H54 (cell line): ENCODE measurements around the gene RRP36.
"Not testable (repeated sequence)": the region's sequence is repeated elsewhere in the genome, so short reads cannot be mapped to it uniquely, and the experiment has no call there.

Experiments
- DNase-seq: peaks from one replicate; pipeline ENCODE4 v3.0.0; 2011; ENCODE audit warnings: low spot score, mixed read lengths; ENCODE audit not compliant: insufficient read length
- FAIRE-seq: peaks from 3 replicates; lab custom pipeline; 2011; peaks lifted over from hg19 to GRCh38; lab: Jason Lieb, UNC
- POLR2A ChIP-seq: IDR thresholded peaks from 2 replicates; pipeline ENCODE4 v1.6.1; 2011; ENCODE audit warnings: low read depth, mild to moderate bottlenecking, low read length

Gene RRP36

GRCh38 chr6:43037197-43037596 is 15.8 kb downstream of the RRP36 start:
- TF ChIP-seq POLR2A = no peak
- FAIRE-seq = no peak
- no peak for DNase-seq

GRCh38 chr6:43037706-43038105 is 16.3 kb downstream of the RRP36 start:
- FAIRE-seq (no peak), DNase-seq (no peak)
- no peak for TF ChIP-seq POLR2A

DNA sequence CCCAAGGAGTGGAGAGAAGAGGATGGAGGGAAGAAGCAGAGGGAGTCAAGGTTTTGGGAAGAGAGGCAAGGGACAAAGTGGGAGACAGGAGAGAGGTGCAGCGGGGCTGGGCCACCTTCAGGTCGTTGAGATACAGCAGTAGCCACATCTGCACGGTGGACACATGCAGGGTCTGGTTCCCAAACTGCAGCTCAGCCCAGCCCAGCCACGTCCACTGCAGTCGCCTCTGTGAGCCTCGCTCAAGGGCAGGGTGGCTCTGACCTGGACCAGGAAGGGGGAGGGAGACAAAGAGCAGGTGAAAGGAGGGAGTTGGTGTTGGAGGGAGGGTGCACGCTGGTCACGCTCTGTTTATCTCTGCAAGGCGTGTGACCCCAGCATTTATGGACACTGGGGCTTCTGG is 17.3 kb downstream of the RRP36 start:
- DNase-seq = no peak
- no peak for FAIRE-seq
- no peak for TF ChIP-seq POLR2A

GRCh38 chr6:43040542-43041257 is 19.3 kb downstream of the RRP36 start:
- no peak for TF ChIP-seq POLR2A
- no peak for DNase-seq
- FAIRE-seq = no peak

GRCh38 chr6:43041475-43041874 is 20.1 kb downstream of the RRP36 start:
- DNase-seq, FAIRE-seq: not testable (repeated sequence)

GRCh38 chr6:43043310-43043709 is 21.9 kb downstream of the RRP36 start:
- TF ChIP-seq POLR2A = no peak
- FAIRE-seq (no peak), DNase-seq (no peak)

DNA sequence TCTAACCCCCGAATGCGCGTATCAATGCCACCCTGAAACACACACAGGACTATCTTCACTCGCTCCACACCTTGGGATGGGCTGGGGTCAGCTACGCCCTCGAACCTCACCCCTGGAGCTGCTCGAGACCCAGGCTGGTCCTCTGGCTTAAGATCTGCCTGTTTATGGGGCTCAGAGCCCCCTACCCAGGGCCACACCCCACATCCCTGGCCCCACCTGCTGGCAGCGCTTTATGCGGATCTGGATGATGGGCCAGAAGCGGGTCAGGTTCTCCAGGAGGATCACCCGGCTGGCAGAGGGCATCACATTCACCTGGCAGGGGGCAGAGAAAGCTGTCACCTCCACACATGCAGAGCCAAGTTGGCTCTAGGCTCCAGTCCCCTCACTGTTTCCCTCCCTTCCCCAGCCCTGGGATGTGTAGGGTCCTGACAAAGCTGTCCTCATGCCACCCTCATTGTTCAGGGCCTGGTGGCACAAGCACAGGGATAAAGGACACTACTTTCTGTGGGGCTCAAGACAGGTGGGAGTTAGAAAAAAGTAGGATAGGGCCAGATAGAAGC is 24.0 kb downstream of the RRP36 start:
- no peak for FAIRE-seq
- TF ChIP-seq POLR2A = no peak
- DNase-seq = no peak

GRCh38 chr6:43047998-43048397 is 26.6 kb downstream of the RRP36 start:
- DNase-seq = no peak
- FAIRE-seq = no peak
- TF ChIP-seq POLR2A = no peak

- DNase-seq (no peak), FAIRE-seq (no peak)
- no peak for TF ChIP-seq POLR2A
Measured at GRCh38 chr6:43050981-43051380, 29.6 kb downstream of the RRP36 start.

DNA sequence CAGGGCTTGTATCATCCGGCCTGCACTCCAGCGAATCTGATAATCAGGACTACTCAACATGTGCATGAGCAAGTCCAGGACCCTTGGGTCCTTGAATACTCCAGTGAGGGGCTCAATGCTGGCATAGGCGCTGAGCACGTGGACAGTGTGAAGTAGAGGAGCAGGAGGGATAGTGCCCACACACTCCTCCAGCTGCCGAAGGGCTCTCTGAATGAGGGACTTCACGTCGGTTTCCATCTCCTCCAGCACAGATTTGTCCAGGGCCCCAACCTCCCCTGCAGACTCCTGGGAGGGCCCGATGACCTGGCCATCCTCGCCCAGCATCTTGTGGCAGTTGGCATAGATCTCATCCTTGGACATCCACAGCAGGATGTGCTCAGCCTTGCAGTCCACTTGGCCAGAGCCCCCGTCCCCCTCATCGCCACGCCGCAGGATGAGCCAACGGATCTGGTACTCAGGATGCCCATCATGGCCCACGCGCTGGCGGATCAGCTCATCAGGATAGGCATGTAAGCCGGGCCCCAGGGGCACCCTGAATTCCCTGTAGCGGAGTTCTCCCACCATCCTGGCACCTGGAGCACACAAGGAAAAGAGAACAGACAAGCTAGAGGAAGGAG is 30.9 kb downstream of the RRP36 start:
- DNase-seq (no peak), FAIRE-seq (no peak)
- no peak for TF ChIP-seq POLR2A

DNA sequence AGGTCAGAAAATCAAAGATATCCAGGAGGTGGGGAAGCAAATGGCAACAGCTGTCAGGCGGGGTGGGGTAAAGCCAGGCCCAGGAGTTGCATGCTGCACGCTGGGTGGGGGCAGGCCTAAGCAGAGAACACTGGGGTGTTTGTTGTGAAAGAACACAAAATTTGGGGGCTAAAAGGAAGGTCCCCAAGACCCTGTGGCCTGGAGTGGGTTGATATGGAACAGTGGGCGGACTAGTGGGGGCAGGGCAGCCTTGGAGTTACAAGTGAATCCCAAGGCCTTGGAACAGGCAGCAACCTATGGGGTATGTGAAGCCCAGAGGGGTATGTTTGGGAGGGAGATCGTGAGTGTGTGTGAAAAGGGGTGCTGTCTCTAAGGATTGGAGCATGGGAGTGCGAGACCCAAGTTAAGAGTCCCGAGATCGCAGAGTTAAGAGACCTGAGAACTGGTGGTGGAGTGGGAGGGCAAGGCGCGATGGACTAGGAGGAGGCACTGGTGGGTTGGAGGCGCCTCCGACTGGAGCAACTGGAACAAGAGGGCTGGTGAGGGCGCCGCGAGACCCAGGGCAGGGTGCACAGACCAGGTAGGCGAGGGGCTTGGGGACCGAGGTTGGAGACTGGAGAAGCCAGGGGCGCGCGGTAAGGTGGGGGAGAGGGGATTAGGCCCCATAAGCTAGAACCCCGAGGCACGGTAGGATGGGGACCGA is 31.6 kb downstream of the RRP36 start:
- no peak for TF ChIP-seq POLR2A
- DNase-seq = no peak
- FAIRE-seq = no peak

GRCh38 chr6:43053545-43054205 is 32.3 kb downstream of the RRP36 start, which contains the start of gene CUL7:
Gene CUL7 (minus strand): TSS chr6:43053851. CDS start chr6:43052788, 1,063 bp downstream.
- DNase-seq (peak; percentile 97), FAIRE-seq (peak; percentile 78)
- TF ChIP-seq POLR2A = peak; percentile 72

GRCh38 chr6:43054206-43054943 is 33.0 kb downstream of the RRP36 start:
- DNase-seq (no peak), FAIRE-seq (no peak)
- TF ChIP-seq POLR2A = no peak

GRCh38 chr6:43055966-43056365 is 34.5 kb downstream of the RRP36 start:
- TF ChIP-seq POLR2A = no peak
- FAIRE-seq = no peak

More at GRCh38 chr6:43055966-43056365, 34.5 kb downstream of the RRP36 start:
- DNase-seq = no peak
